ENCODE data around the gene PTBP3. TPM values are rescaled to one million over a fixed set of nuclear protein-coding genes. Genes with fewer than 3 reads are reported as not detected.
A peak's percentile ranks its signal among the peaks of the same experiment; 100 is the strongest.

Gene PTBP3
- total and polyA plus RNA-seq, 2 of the 13 experiments (the other 11 are each of a cell fraction or from before 2014, with no cell fraction given), result 52.8 to 61.1 TPM

DNA sequence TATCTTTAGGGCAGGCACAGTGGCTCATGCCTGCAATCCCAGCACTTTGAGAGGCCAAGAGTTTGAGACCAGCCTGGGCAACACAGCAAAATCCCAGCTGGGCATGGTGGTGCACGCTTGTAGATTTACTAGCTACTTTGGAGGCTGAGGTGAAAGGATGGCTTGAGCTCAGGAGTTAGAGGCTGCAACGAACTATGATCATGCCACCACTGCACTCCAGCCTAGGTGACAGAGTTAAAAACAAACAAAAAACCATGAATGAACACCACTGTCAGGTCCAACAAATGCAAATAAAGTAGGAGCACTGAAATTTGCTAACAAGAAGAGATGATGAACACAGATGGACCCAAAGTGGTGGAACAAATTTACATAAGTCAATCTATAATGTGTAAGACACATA lies 4.9 kb downstream of the PTBP3 start:
- in situ Hi-C loops (cut with HindIII; ENCODE audit: extremely low pct_ligation_motif_present, low pct_unique_long_range_greater_than_20kb), result no loop called here
- Histone ChIP-seq H3K79me2 (ENCODE audit: insufficient read depth, low read length) (peaks cover 92% of the 10 kb centered on the region), H3K4me3 (replicated peaks in 1 of 3; ENCODE audit: insufficient read depth in 1 of 3, low read depth in 2 of 3, low read length in 3 of 3) (no peak overlapping the region), H4K20me1 (ENCODE audit: insufficient read depth, low read length) (peaks cover 38% of the 10 kb centered on the region), H3K4me2 (ENCODE audit: low read depth, low read length) (peak overlapping the region; percentile 43), H3K27me3 (ENCODE audit: control insufficient read depth in 1 of 2, insufficient read depth in 2 of 2, low read length in 2 of 2) (no peaks in the 10 kb centered on the region), H3K36me3 (replicated peaks in 1 of 2; ENCODE audit: control insufficient read depth in 1 of 2, insufficient read depth in 2 of 2, low read length in 2 of 2) (0 out of 5 replicates have a peak, but pooled peaks cover 0 to 3% of the 10 kb centered on the region in 2 experiments), H2AFZ (ENCODE audit: low read length) (no peak overlapping the region), H3K9me3 (ENCODE audit: low read length) (no peaks in the 10 kb centered on the region), H3K4me1 (ENCODE audit: insufficient read depth, low read length) (peaks cover 75% of the 10 kb centered on the region), H3K27ac (ENCODE audit: extremely low read length, insufficient read depth, low read length) (peak overlapping the region; percentile 31), H3K9ac (ENCODE audit: insufficient read depth, low read depth, low read length) (no peak overlapping the region; the same call in 1 of the 2 replicates)
- ATAC-seq, result peak; percentile 16; the same call in 2 of the 3 replicates
- FAIRE-seq, result peak; percentile 40
- BruUV-seq (replicated peaks), result no TSS peak
- peak; percentile 69 for DNase-seq (ENCODE audit: low spot score)
- ChIA-PET CTCF (ENCODE audit: low intra/inter-chr PET ratio, low total read pairs) (no interaction called here), POLR2A (no interaction called here)
- WGBS (ENCODE audit: low lambda C conversion rate), result 31% methylated on average over 2 of the region's 2 CpGs
- intact Hi-C loops (cut with micrococcal nuclease; ENCODE audit: unreplicated experiment), result no loop called here
- TF ChIP-seq RARA (CRISPR knock-in tag; IDR thresholded peaks at IDR 0.05) (no peak), RBAK (CRISPR knock-in tag; IDR thresholded peaks at IDR 0.05) (no peak), TEAD3 (CRISPR knock-in tag; optimal IDR thresholded peaks at IDR 0.05; ENCODE audit: borderline replicate concordance) (peak; percentile 8), ZNF343 (CRISPR knock-in tag; IDR thresholded peaks at IDR 0.05) (no peak), RCOR2 (CRISPR knock-in tag; IDR thresholded peaks at IDR 0.05) (peak; percentile 55), ELF3 (CRISPR knock-in tag; IDR thresholded peaks at IDR 0.05) (peak; percentile 32; the same call in 1 of the 2 replicates), POGZ (CRISPR knock-in tag; IDR thresholded peaks at IDR 0.05) (peak; percentile 84), ZNF33A (CRISPR knock-in tag; IDR thresholded peaks at IDR 0.05; ENCODE audit: borderline replicate concordance) (no peak), ZMAT3 (CRISPR knock-in tag; conservative IDR thresholded peaks at IDR 0.05) (no peak), HDAC2 (CRISPR knock-in tag; IDR thresholded peaks at IDR 0.05) (peak; percentile 15; the same call in 1 of the 2 replicates), ZMYM4 (CRISPR knock-in tag; IDR thresholded peaks at IDR 0.05) (peak; percentile 56; the same call in 1 of the 2 replicates), ARNT2 (CRISPR knock-in tag; IDR thresholded peaks at IDR 0.05; ENCODE audit: low read depth) (no peak), HHEX (CRISPR knock-in tag; IDR thresholded peaks at IDR 0.05) (no peak), KLF11 (CRISPR knock-in tag; IDR thresholded peaks at IDR 0.05) (no peak), SATB2 (CRISPR knock-in tag; IDR thresholded peaks at IDR 0.05) (no peak), MIXL1 (CRISPR knock-in tag; IDR thresholded peaks at IDR 0.05) (peak; percentile 45; the same call in 1 of the 2 replicates), PCBP2 (optimal IDR thresholded peaks at IDR 0.05; ENCODE audit: low read depth, low read length, poor library complexity, severe bottlenecking) (no peak), CEBPB (IDR thresholded peaks at IDR 0.05; ENCODE audit: borderline replicate concordance, low read depth, low read length) (no peak), KMT2A (CRISPR knock-in tag; IDR thresholded peaks at IDR 0.05) (0 out of 2 replicates have a peak, but pooled peaks have one; percentile 27), IRF2 (CRISPR knock-in tag; IDR thresholded peaks at IDR 0.05) (0 out of 2 replicates have a peak, but pooled peaks have one; percentile 29), SMAD9 (CRISPR knock-in tag; IDR thresholded peaks at IDR 0.05) (no peak)
- TF ChIP-seq, protein P1, sequence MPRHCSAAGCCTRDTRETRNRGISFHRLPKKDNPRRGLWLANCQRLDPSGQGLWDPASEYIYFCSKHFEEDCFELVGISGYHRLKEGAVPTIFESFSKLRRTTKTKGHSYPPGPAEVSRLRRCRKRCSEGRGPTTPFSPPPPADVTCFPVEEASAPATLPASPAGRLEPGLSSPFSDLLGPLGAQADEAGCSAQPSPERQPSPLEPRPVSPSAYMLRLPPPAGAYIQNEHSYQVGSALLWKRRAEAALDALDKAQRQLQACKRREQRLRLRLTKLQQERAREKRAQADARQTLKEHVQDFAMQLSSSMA (CRISPR knock-in tag; IDR thresholded peaks at IDR 0.05), result no peak
- TF ChIP-seq, protein P2, sequence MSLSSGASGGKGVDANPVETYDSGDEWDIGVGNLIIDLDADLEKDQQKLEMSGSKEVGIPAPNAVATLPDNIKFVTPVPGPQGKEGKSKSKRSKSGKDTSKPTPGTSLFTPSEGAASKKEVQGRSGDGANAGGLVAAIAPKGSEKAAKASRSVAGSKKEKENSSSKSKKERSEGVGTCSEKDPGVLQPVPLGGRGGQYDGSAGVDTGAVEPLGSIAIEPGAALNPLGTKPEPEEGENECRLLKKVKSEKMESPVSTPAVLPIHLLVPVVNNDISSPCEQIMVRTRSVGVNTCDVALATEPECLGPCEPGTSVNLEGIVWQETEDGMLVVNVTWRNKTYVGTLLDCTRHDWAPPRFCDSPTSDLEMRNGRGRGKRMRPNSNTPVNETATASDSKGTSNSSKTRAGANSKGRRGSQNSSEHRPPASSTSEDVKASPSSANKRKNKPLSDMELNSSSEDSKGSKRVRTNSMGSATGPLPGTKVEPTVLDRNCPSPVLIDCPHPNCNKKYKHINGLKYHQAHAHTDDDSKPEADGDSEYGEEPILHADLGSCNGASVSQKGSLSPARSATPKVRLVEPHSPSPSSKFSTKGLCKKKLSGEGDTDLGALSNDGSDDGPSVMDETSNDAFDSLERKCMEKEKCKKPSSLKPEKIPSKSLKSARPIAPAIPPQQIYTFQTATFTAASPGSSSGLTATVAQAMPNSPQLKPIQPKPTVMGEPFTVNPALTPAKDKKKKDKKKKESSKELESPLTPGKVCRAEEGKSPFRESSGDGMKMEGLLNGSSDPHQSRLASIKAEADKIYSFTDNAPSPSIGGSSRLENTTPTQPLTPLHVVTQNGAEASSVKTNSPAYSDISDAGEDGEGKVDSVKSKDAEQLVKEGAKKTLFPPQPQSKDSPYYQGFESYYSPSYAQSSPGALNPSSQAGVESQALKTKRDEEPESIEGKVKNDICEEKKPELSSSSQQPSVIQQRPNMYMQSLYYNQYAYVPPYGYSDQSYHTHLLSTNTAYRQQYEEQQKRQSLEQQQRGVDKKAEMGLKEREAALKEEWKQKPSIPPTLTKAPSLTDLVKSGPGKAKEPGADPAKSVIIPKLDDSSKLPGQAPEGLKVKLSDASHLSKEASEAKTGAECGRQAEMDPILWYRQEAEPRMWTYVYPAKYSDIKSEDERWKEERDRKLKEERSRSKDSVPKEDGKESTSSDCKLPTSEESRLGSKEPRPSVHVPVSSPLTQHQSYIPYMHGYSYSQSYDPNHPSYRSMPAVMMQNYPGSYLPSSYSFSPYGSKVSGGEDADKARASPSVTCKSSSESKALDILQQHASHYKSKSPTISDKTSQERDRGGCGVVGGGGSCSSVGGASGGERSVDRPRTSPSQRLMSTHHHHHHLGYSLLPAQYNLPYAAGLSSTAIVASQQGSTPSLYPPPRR (CRISPR knock-in tag; IDR thresholded peaks at IDR 0.05; ENCODE audit: borderline replicate concordance), result peak; percentile 51; the same call in 1 of the 2 replicates
